ENCODE results near the gene C2CD4A.

C2CD4A gene

GRCh38 chr15:62060113-62060895 is 6.5 kb upstream of the C2CD4A start, which contains the start of gene VPS13C:
TSS of gene VPS13C (minus strand) at chr15:62060447. CDS start at chr15:62060374, 73 bp downstream.
- peak; percentile 98 for DNase-seq (ENCODE audit: low spot score)

- DNase-seq (ENCODE audit: low spot score), result no peak
Measured at GRCh38 chr15:62060896-62061280, 5.9 kb upstream of the C2CD4A start.

- no peak for DNase-seq (ENCODE audit: low spot score)
Measured at GRCh38 chr15:62063825-62064635, 2.7 kb upstream of the C2CD4A start.

GRCh38 chr15:62067448-62068044 is 769 bp downstream of the C2CD4A start:
- DNase-seq (ENCODE audit: low spot score), result no peak

GRCh38 chr15:62068071-62068809 is 1.5 kb downstream of the C2CD4A start:
- no peak for DNase-seq (ENCODE audit: low spot score)

- DNase-seq (ENCODE audit: low spot score), result no peak
Measured at GRCh38 chr15:62068810-62069167, 2.0 kb downstream of the C2CD4A start.

GRCh38 chr15:62069551-62069950 is 2.8 kb downstream of the C2CD4A start:
- no peak for DNase-seq (ENCODE audit: low spot score)

- no peak for DNase-seq (ENCODE audit: low spot score)
Measured at GRCh38 chr15:62071711-62072308, 5.0 kb downstream of the C2CD4A start.

GRCh38 chr15:62075595-62076277 is 9.0 kb downstream of the C2CD4A start:
- DNase-seq (ENCODE audit: low spot score), result peak; percentile 22

GRCh38 chr15:62079594-62079993 is 12.8 kb downstream of the C2CD4A start:
- DNase-seq (ENCODE audit: low spot score), result no peak

- DNase-seq (ENCODE audit: low spot score), result no peak
Measured at GRCh38 chr15:62083194-62084154, 16.7 kb downstream of the C2CD4A start.

GRCh38 chr15:62085740-62086139 is 19.0 kb downstream of the C2CD4A start:
- DNase-seq (ENCODE audit: low spot score), result no peak

GRCh38 chr15:62087671-62088352 is 21.0 kb downstream of the C2CD4A start:
- DNase-seq (ENCODE audit: low spot score), result peak; percentile 19

GRCh38 chr15:62088353-62088693 is 21.5 kb downstream of the C2CD4A start:
- no peak for DNase-seq (ENCODE audit: low spot score)

GRCh38 chr15:62089616-62090015 is 22.8 kb downstream of the C2CD4A start:
- DNase-seq (ENCODE audit: low spot score), result no peak

GRCh38 chr15:62090988-62091387 is 24.2 kb downstream of the C2CD4A start:
- no peak for DNase-seq (ENCODE audit: low spot score)

- DNase-seq (ENCODE audit: low spot score), result no peak
Measured at GRCh38 chr15:62093809-62094208, 27.0 kb downstream of the C2CD4A start.

GRCh38 chr15:62094388-62094787 is 27.6 kb downstream of the C2CD4A start:
- DNase-seq (ENCODE audit: low spot score), result no peak

GRCh38 chr15:62099094-62099601 is 32.4 kb downstream of the C2CD4A start:
- DNase-seq (ENCODE audit: low spot score), result peak; percentile 54
